WTC11 (cell line): ENCODE data around the gene SNRPD3. TPM values are rescaled to one million over a fixed set of nuclear protein-coding genes. Genes with fewer than 3 reads are reported as not detected.
"Not testable (repeated sequence)": the region's sequence is repeated elsewhere in the genome, so short reads cannot be mapped to it uniquely, and the experiment has no call there.

Experiments
- ATAC-seq: fragments of 200-7000 bp; cut with Tn5 transposase; 2 replicates; pipeline ENCODE4 v1.10.0; 2021; ENCODE audit warnings: mild to moderate bottlenecking, moderate library complexity
- CTCF ChIA-PET: fragments of 300-600 bp; sonication (Branson Sonifier 250); formaldehyde crosslinking; loops from one replicate; lab custom pipeline; 2021; ENCODE audit warnings: antibody characterized with exemption; lab: Charles Lee
- POLR2A ChIA-PET: fragments of 350-600 bp; sonication (Branson Sonifier 250); formaldehyde crosslinking; loops from one replicate; lab custom pipeline; 2021; ENCODE audit warnings: antibody characterized with exemption; lab: Charles Lee
- DNase-seq: peaks from one replicate; pipeline ENCODE4 v3.0.0; 2021; ENCODE audit warnings: low spot score
- H3K27ac Mint-ChIP-seq: 2 replicates; pipeline ENCODE4 v1.8.0; 2021; ENCODE audit warnings: mixed read lengths
- H3K27me3 Mint-ChIP-seq: 2 replicates; pipeline ENCODE4 v1.8.0; 2021; ENCODE audit warnings: low read depth, mild to moderate bottlenecking, moderate library complexity, mixed read lengths
- H3K36me3 Mint-ChIP-seq: 2 replicates; pipeline ENCODE4 v1.8.0; 2021; ENCODE audit warnings: mixed read lengths
- H3K4me1 Mint-ChIP-seq: 2 replicates; pipeline ENCODE4 v1.8.0; 2022; ENCODE audit warnings: mixed read lengths
- H3K4me3 Mint-ChIP-seq: 2 replicates; pipeline ENCODE4 v1.8.0; 2021; ENCODE audit warnings: mild to moderate bottlenecking, moderate library complexity, mixed read lengths
- H3K9me3 Mint-ChIP-seq: 2 replicates; pipeline ENCODE4 v1.8.0; 2021; ENCODE audit warnings: mixed read lengths
- ATF1 ChIP-seq: sonication (generic); formaldehyde crosslinking; IDR thresholded peaks from 2 replicates; pipeline ENCODE4 v1.8.1; 2023; ENCODE audit warnings: mild to moderate bottlenecking, moderate library complexity, missing genetic modification reagents
- CBFB ChIP-seq: sonication (generic); formaldehyde crosslinking; IDR thresholded peaks from 2 replicates; pipeline ENCODE4 v1.8.1; 2022; ENCODE audit warnings: mild to moderate bottlenecking, low read depth, missing genetic modification reagents
- E2F5 ChIP-seq: sonication (generic); formaldehyde crosslinking; IDR thresholded peaks from 2 replicates; pipeline ENCODE4 v1.8.1; 2022; ENCODE audit warnings: mild to moderate bottlenecking, moderate library complexity, missing genetic modification reagents
- FOXJ3 ChIP-seq: sonication (generic); formaldehyde crosslinking; IDR thresholded peaks from 2 replicates; pipeline ENCODE4 v1.9.0; 2021; ENCODE audit warnings: missing genetic modification reagents, mild to moderate bottlenecking, borderline replicate concordance
- FOXK1 ChIP-seq: sonication (generic); formaldehyde crosslinking; IDR thresholded peaks from 2 replicates; pipeline ENCODE4 v1.8.0; 2022; ENCODE audit warnings: mild to moderate bottlenecking, moderate library complexity, missing genetic modification reagents
- FOXP4 ChIP-seq: sonication (generic); formaldehyde crosslinking; IDR thresholded peaks from 2 replicates; pipeline ENCODE4 v1.8.0; 2022; ENCODE audit warnings: mild to moderate bottlenecking, missing genetic modification reagents
- GABPB1 ChIP-seq: sonication (generic); formaldehyde crosslinking; IDR thresholded peaks from 2 replicates; pipeline ENCODE4 v1.8.1; 2023; ENCODE audit warnings: mild to moderate bottlenecking, missing genetic modification reagents
- GRHL2 ChIP-seq: fragments of 250-450 bp; sonication (Bioruptor Pico); IDR thresholded peaks from 2 replicates; pipeline ENCODE4 v1.8.0; 2022; ENCODE audit warnings: mild to moderate bottlenecking, moderate library complexity; ENCODE audit not compliant: insufficient replicate concordance, severe bottlenecking
- HMGA2 ChIP-seq: fragments of 250-450 bp; sonication (Bioruptor Pico); IDR thresholded peaks from 2 replicates; pipeline ENCODE4 v1.4.0; 2021; ENCODE audit warnings: mild to moderate bottlenecking, moderate library complexity
- JAZF1 ChIP-seq: fragments of 250-450 bp; sonication (Bioruptor Pico); IDR thresholded peaks from 2 replicates; pipeline ENCODE4 v1.9.0; 2021; ENCODE audit warnings: moderate library complexity, mild to moderate bottlenecking, inconsistent platforms
- MLX ChIP-seq: sonication (generic); formaldehyde crosslinking; IDR thresholded peaks from 2 replicates; pipeline ENCODE4 v1.8.1; 2023; ENCODE audit warnings: mild to moderate bottlenecking, missing genetic modification reagents, moderate library complexity
- PREB ChIP-seq: sonication (generic); formaldehyde crosslinking; IDR thresholded peaks from 2 replicates; pipeline ENCODE4 v1.8.1; 2022; ENCODE audit warnings: mild to moderate bottlenecking, missing genetic modification reagents, moderate library complexity, borderline replicate concordance
- SP1 ChIP-seq: sonication (generic); formaldehyde crosslinking; conservative IDR thresholded peaks from 2 replicates; pipeline ENCODE4 v1.8.1; 2022; ENCODE audit warnings: missing genetic modification reagents
- STAT6 ChIP-seq: sonication (generic); formaldehyde crosslinking; conservative IDR thresholded peaks from 2 replicates; pipeline ENCODE4 v1.8.1; 2023; ENCODE audit warnings: mild to moderate bottlenecking, low read depth, missing genetic modification reagents, moderate library complexity
- TP53 ChIP-seq: sonication (generic); formaldehyde crosslinking; IDR thresholded peaks from 2 replicates; pipeline ENCODE4 v1.8.1; 2023; ENCODE audit warnings: mild to moderate bottlenecking, missing genetic modification reagents
- ZBTB21 ChIP-seq: sonication (generic); formaldehyde crosslinking; IDR thresholded peaks from 2 replicates; pipeline ENCODE4 v1.8.1; 2023; ENCODE audit warnings: mild to moderate bottlenecking, missing genetic modification reagents, borderline replicate concordance
- ZNF121 ChIP-seq: sonication (generic); formaldehyde crosslinking; IDR thresholded peaks from 2 replicates; pipeline ENCODE4 v1.8.0; 2023; ENCODE audit warnings: missing genetic modification reagents
- ZNF263 ChIP-seq: sonication (generic); formaldehyde crosslinking; IDR thresholded peaks from 2 replicates; pipeline ENCODE4 v1.8.1; 2022; ENCODE audit warnings: low read depth, mild to moderate bottlenecking, moderate library complexity, missing genetic modification reagents
- total RNA-seq: library from RNA; stranded (reverse); gene quantifications from 3 replicates; pipeline ENCODE4 v1.2.3, GENCODE V29; 2021

The SNRPD3 gene
- total RNA-seq, 1 experiment from 2014 or later = 198 TPM

GRCh38 chr22:24592851-24593558 lies 37.2 kb downstream of the SNRPD3 start, which contains the start of gene LRRC75B (continued):
- TF ChIP-seq FOXP4 (CRISPR knock-in tag) = peak; percentile 15; the same call in 1 of the 2 replicates
- peak; percentile 31; the same call in 1 of the 2 replicates for TF ChIP-seq TP53 (CRISPR knock-in tag)
- TF ChIP-seq E2F5 (CRISPR knock-in tag) = peak; percentile 57; the same call in 1 of the 2 replicates
- peak; percentile 97 for TF ChIP-seq GABPB1 (CRISPR knock-in tag)
- TF ChIP-seq SP1 (CRISPR knock-in tag) = peak; percentile 55; the same call in 1 of the 2 replicates
- no peak for TF ChIP-seq PREB
- no peak for TF ChIP-seq CBFB (CRISPR knock-in tag)
- TF ChIP-seq MLX = no peak

GRCh38 chr22:24593559-24593835 lies 37.7 kb downstream of the SNRPD3 start:
- ATAC-seq = not testable (repeated sequence)

GRCh38 chr22:24593836-24594568 lies 38.2 kb downstream of the SNRPD3 start:
- no peaks in the 10 kb centered on the region for H3K27me3 Mint-ChIP-seq

More at GRCh38 chr22:24593559-24593835, 37.7 kb downstream of the SNRPD3 start:
- POLR2A ChIA-PET = interaction anchor here (0.5 to 1.8 kb wide), 5 partner anchors 9 to 721 kb away, joined by 3 to 7 read pairs (median 5); partner anchors contain the start of gene GUCD1
- DNase-seq, H3K9me3 Mint-ChIP-seq, H3K27me3 Mint-ChIP-seq, H3K36me3 Mint-ChIP-seq, H3K27ac Mint-ChIP-seq: not testable (repeated sequence)
- Mint-ChIP-seq H3K4me1 (peaks cover 12% of the 10 kb centered on the region; the same call in 1 of the 2 replicates), H3K4me3 (peak overlapping the region; percentile 67)
- CTCF ChIA-PET = interaction anchor here (1.0 to 3.3 kb wide), 3 partner anchors 9 to 179 kb away, joined by 3 to 9 read pairs (median 3); no protein-coding TSS in a partner anchor

GRCh38 chr22:24594569-24595120 lies 38.8 kb downstream of the SNRPD3 start:
- Mint-ChIP-seq H3K9me3 (no peaks in the 10 kb centered on the region), H3K27me3 (no peaks in the 10 kb centered on the region), H3K4me1 (peaks cover 19% of the 10 kb centered on the region), H3K27ac (no peak overlapping the region), H3K36me3 (no peaks in the 10 kb centered on the region), H3K4me3 (no peak overlapping the region)
- no peak for ATAC-seq
- ChIA-PET CTCF (interaction anchor here (1.4 kb wide), 1 partner anchor 173 kb away, joined by 4 read pairs; no protein-coding TSS in a partner anchor), POLR2A (no interaction called here)
- no peak for DNase-seq
- no peak for TF ChIP-seq ZBTB21
- TF ChIP-seq ZNF121 (CRISPR knock-in tag) = no peak
- no peak for TF ChIP-seq JAZF1 (CRISPR knock-in tag)
- TF ChIP-seq STAT6 = no peak
- no peak for TF ChIP-seq ATF1 (CRISPR knock-in tag)
- TF ChIP-seq HMGA2 = no peak
- TF ChIP-seq PREB = no peak
- no peak for TF ChIP-seq ZNF263
- no peak for TF ChIP-seq FOXK1 (CRISPR knock-in tag)
- TF ChIP-seq FOXJ3 (CRISPR knock-in tag) = no peak

More at GRCh38 chr22:24593836-24594568, 38.2 kb downstream of the SNRPD3 start:
- Mint-ChIP-seq H3K27ac (no peak overlapping the region), H3K4me1 (peaks cover 13% of the 10 kb centered on the region), H3K9me3 (no peaks in the 10 kb centered on the region), H3K36me3 (no peaks in the 10 kb centered on the region), H3K4me3 (peak overlapping the region; percentile 67)
- ATAC-seq (no peak), DNase-seq (no peak)
- ChIA-PET POLR2A (interaction anchor here (0.5 to 1.8 kb wide), 4 partner anchors 10 to 721 kb away, joined by 4 to 7 read pairs (median 6); partner anchors contain the start of gene GUCD1), CTCF (no interaction called here)
- TF ChIP-seq GABPB1 (CRISPR knock-in tag) (peak; percentile 49; the same call in 1 of the 2 replicates), GRHL2 (CRISPR knock-in tag) (no peak)
